Nephron progenitor cell (in vitro differentiated cells): ENCODE measurements around the gene TPRG1L.

ENCODE experiments used
- DNase-seq: peaks from one replicate; pipeline ENCODE4 v3.0.0; 2021
- H3K27ac Mint-ChIP-seq: 2 replicates; pipeline ENCODE4 v1.8.0; 2021; ENCODE audit warnings: mild to moderate bottlenecking, moderate library complexity, mixed read lengths
- H3K27me3 Mint-ChIP-seq: 2 replicates; pipeline ENCODE4 v1.8.0; 2021; ENCODE audit warnings: mild to moderate bottlenecking, low read depth, mixed read lengths; ENCODE audit not compliant: poor library complexity
- H3K36me3 Mint-ChIP-seq: 2 replicates; pipeline ENCODE4 v1.8.0; 2021; ENCODE audit warnings: low read depth, mixed read lengths
- H3K4me1 Mint-ChIP-seq: 2 replicates; pipeline ENCODE4 v1.8.0; 2021; ENCODE audit warnings: mixed read lengths
- H3K4me3 Mint-ChIP-seq: 2 replicates; pipeline ENCODE4 v1.8.0; 2021; ENCODE audit warnings: mild to moderate bottlenecking, moderate library complexity, mixed read lengths
- H3K9me3 Mint-ChIP-seq: 2 replicates; pipeline ENCODE4 v1.8.0; 2021; ENCODE audit warnings: mild to moderate bottlenecking, moderate library complexity, mixed read lengths
- TF ChIP-seq, protein P1 (sequence below): fragments of 200-600 bp; sonication (generic); IDR thresholded peaks from 2 replicates; pipeline ENCODE4 v1.5.0; 2021; ENCODE audit warnings: antibody characterized with exemption

The TPRG1L gene

DNA sequence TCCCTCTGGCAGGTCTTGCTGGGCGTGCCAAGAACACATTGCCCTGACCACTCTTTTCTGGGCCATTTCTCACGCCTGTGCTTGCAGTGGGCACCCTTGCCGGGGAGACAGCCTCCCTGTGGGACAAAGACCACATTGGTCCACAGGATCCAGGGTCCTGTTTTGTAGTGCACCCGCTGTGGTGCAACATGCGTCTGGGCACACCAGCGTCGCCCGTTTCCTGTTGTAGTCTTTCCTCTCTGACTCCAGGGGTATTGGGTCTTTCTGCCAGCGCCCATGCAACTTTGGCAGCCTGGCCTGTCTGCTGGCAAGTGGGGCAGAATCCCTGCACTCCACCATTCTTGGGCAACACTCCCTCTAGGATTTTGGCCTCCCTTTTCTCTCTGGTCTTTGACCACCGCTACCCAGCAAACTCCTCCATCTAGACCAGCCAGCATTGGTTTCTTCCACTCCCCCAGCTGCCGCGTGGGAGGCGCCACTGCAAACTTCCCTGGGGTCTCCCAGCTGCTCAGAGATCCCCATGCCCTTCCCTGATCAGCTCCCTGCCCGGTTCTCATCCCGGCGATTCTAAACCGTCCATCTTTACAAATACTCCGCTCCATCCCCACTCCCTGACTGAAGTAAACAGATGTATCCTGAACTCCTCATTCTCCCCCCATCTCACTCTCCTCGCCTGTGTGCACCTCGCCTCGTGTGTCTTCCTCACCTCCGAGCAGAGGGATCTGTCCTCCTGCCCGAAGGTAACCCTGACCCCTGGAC lies 1.2 kb upstream of the TPRG1L start:
- peaks cover 6% of the 10 kb centered on the region for H3K36me3 Mint-ChIP-seq
- peak overlapping the region; percentile 91 for H3K4me3 Mint-ChIP-seq
- peak overlapping the region; percentile 76 for H3K27ac Mint-ChIP-seq
- H3K9me3 Mint-ChIP-seq: no peaks in the 10 kb centered on the region
- peaks cover 43% of the 10 kb centered on the region for H3K27me3 Mint-ChIP-seq
- H3K4me1 Mint-ChIP-seq: peaks cover 46% of the 10 kb centered on the region
- TF ChIP-seq, protein P1, sequence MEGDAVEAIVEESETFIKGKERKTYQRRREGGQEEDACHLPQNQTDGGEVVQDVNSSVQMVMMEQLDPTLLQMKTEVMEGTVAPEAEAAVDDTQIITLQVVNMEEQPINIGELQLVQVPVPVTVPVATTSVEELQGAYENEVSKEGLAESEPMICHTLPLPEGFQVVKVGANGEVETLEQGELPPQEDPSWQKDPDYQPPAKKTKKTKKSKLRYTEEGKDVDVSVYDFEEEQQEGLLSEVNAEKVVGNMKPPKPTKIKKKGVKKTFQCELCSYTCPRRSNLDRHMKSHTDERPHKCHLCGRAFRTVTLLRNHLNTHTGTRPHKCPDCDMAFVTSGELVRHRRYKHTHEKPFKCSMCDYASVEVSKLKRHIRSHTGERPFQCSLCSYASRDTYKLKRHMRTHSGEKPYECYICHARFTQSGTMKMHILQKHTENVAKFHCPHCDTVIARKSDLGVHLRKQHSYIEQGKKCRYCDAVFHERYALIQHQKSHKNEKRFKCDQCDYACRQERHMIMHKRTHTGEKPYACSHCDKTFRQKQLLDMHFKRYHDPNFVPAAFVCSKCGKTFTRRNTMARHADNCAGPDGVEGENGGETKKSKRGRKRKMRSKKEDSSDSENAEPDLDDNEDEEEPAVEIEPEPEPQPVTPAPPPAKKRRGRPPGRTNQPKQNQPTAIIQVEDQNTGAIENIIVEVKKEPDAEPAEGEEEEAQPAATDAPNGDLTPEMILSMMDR: no peak
- peak; percentile 42 for DNase-seq

DNA sequence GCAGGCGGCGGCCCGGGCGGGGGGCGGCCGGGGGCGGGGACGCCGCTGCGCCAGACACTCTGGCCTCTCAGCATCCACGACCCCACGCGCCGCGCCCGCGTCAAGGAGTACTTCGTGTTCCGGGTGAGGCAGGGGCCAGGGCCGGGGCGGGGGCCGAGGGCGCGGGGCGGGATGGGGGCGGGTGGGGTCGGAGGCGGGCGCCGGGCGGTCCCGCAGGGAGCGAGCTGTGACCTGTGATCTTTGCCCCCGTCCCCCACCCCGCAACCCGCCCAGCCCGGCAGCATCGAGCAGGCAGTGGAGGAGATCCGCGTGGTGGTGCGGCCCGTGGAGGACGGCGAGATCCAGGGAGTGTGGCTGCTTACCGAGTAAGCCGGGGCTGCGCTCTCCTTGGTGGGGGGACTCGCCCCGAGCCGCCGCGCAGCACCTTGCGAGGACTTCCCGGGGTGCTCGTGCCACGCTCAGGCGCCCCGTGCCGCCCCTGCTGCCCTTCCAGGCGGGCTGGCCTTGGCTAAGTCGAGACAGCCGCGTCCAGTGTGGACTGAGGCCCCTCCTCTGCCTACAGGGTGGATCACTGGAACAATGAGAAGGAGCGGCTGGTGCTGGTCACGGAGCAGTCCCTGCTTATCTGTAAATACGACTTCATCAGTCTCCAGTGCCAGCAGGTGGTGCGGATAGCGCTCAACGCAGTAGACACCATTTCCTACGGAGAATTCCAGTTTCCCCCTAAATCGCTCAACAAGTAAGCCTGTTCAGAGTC lies 514 bp downstream of the TPRG1L start:
- Mint-ChIP-seq H3K27ac (peak overlapping the region; percentile 42), H3K36me3 (peaks cover 6% of the 10 kb centered on the region), H3K9me3 (no peaks in the 10 kb centered on the region), H3K4me3 (peak overlapping the region; percentile 91), H3K27me3 (peaks cover 37% of the 10 kb centered on the region), H3K4me1 (peaks cover 34% of the 10 kb centered on the region)
- TF ChIP-seq, protein P1: no peak
- DNase-seq: no peak

DNA sequence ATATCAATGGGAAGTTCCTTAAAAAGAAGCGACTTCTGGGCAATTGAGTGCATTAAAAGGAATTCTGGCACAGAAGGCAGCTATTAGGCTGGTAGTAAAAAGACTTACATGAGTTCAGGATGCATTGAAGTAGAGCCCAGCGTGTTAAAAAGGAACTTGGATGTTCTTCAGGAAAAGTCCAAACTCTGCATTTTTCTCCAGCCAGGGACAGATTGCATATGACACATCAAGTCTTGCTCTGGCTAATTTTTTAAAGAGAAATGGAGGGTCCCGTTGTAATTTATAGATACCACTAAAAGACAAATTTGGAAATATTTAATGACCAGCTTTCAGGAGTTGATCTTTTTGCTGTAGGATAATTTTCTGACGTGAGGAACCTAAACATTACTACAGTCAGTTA lies 1.2 kb downstream of the TPRG1L start:
- Mint-ChIP-seq H3K27ac (no peak overlapping the region), H3K36me3 (peaks cover 6% of the 10 kb centered on the region), H3K4me3 (peak overlapping the region; percentile 91), H3K27me3 (peaks cover 30% of the 10 kb centered on the region), H3K9me3 (no peaks in the 10 kb centered on the region), H3K4me1 (peaks cover 27% of the 10 kb centered on the region)
- TF ChIP-seq, protein P1: no peak
- no peak for DNase-seq

DNA sequence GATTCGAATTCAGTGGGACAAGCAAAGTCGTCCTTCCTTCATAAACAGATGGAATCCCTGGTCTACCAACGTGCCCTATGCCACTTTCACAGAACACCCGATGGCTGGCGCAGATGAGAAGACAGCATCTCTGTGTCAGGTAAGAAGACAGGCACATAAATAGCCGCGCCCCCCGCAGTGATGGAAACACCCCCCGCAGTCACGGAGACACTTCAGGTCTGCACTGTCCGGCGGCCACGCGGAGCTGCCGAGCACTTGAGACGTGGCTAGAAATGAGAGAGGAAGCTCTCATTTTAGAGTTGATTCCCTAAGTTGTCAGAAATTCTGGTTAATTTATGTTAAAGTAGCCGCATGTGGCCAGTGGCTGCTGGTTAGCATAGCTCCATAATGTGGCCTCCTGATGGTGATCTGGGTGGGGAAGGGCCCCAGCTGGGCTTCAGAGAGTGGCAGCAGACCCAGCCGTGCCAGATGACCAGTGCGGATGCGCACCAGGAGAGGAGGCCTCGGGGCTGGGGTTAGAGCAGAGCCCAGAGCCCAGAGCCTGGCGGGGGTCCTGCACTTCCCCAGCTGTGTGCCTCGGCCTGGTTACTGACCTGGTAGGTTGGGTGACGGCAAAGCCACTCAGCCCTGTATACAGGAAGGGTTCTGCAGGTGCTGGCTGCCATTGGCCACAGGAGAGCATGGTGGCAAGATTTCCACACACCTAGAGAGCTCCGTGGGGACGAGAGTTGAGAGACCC lies 2.9 kb downstream of the TPRG1L start:
- H3K27me3 Mint-ChIP-seq: peaks cover 15% of the 10 kb centered on the region

DNA sequence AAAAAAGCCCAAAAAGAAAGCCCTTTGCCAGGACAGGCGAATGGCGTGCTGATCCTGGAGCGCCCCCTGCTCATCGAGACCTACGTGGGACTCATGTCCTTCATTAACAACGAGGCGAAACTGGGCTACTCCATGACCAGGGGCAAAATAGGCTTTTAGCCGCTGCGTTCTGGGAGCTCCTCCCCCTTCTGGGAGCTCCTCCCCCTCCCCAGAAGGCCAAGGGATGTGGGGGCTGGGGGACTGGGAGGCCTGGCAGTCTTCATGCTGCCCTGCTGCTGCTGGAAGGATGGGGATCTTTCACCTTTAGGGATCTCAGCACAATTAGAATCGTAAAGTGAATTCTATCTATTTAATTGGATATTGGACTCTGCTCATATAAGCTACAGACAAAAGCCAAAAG lies 3.6 kb downstream of the TPRG1L start:
- peaks cover 7% of the 10 kb centered on the region for H3K27me3 Mint-ChIP-seq
- H3K36me3 Mint-ChIP-seq: peaks cover 6% of the 10 kb centered on the region
- peaks cover 16% of the 10 kb centered on the region for H3K4me1 Mint-ChIP-seq
- no peak overlapping the region for H3K4me3 Mint-ChIP-seq
- no peak overlapping the region for H3K27ac Mint-ChIP-seq
- no peaks in the 10 kb centered on the region for H3K9me3 Mint-ChIP-seq
- DNase-seq: no peak
- TF ChIP-seq, protein P1: no peak

More for the DNA sequence above, 2.9 kb downstream of the TPRG1L start:
- H3K9me3 Mint-ChIP-seq: no peaks in the 10 kb centered on the region
- peaks cover 6% of the 10 kb centered on the region for H3K36me3 Mint-ChIP-seq
- TF ChIP-seq, protein P1: no peak
- DNase-seq: no peak
- no peak overlapping the region for H3K27ac Mint-ChIP-seq
- H3K4me1 Mint-ChIP-seq: peaks cover 24% of the 10 kb centered on the region
- no peak overlapping the region for H3K4me3 Mint-ChIP-seq
